CD4-positive, alpha-beta T cell treated with Interleukin-1 beta for 1 hour (primary cell): ENCODE data around the gene ADORA1.

Source experiments
- DNase-seq, 2 donors: peaks; one replicate each; pipeline ENCODE4 v3.0.0-alpha.2; 2020 to 2022

ADORA1 gene

GRCh38 chr1:203143641-203144040 lies 16.1 kb downstream of the ADORA1 start:
- DNase-seq = no peak

GRCh38 chr1:203144661-203145060 lies 17.1 kb downstream of the ADORA1 start:
- no peak for DNase-seq

GRCh38 chr1:203145321-203146041 lies 18.0 kb downstream of the ADORA1 start:
- no peak for DNase-seq

- DNase-seq = no peak
Measured at GRCh38 chr1:203146042-203146369, 18.5 kb downstream of the ADORA1 start.

GRCh38 chr1:203146537-203146936 lies 19.0 kb downstream of the ADORA1 start:
- DNase-seq = no peak

GRCh38 chr1:203147376-203147775 lies 19.9 kb downstream of the ADORA1 start:
- no peak for DNase-seq

- DNase-seq = no peak
Measured at GRCh38 chr1:203148127-203148526, 20.6 kb downstream of the ADORA1 start.

- DNase-seq = no peak
Measured at GRCh38 chr1:203148579-203148978, 21.1 kb downstream of the ADORA1 start.

- no peak for DNase-seq
Measured at GRCh38 chr1:203149188-203149840, 21.8 kb downstream of the ADORA1 start.

- no peak for DNase-seq
Measured at GRCh38 chr1:203150511-203151297, 23.2 kb downstream of the ADORA1 start.

- DNase-seq = no peak
Measured at GRCh38 chr1:203151362-203152157, 24.0 kb downstream of the ADORA1 start.

- DNase-seq = no peak
Measured at GRCh38 chr1:203152158-203153034, 24.9 kb downstream of the ADORA1 start.

- DNase-seq = no peak
Measured at GRCh38 chr1:203153051-203153988, 25.8 kb downstream of the ADORA1 start.

- no peak for DNase-seq
Measured at GRCh38 chr1:203153989-203154821, 26.7 kb downstream of the ADORA1 start.

- no peak for DNase-seq
Measured at GRCh38 chr1:203156280-203156679, 28.8 kb downstream of the ADORA1 start.

- no peak for DNase-seq
Measured at GRCh38 chr1:203158423-203158822, 30.9 kb downstream of the ADORA1 start.

- DNase-seq = no peak
Measured at GRCh38 chr1:203158960-203159665, 31.6 kb downstream of the ADORA1 start.

GRCh38 chr1:203159844-203160243 lies 32.3 kb downstream of the ADORA1 start:
- no peak for DNase-seq

GRCh38 chr1:203161175-203161574 lies 33.6 kb downstream of the ADORA1 start:
- no peak for DNase-seq
